Measurements from ENCODE around the gene CD300LB.
A peak's percentile ranks its signal among the peaks of the same experiment; 100 is the strongest.
"Not testable (repeated sequence)": the region's sequence is repeated elsewhere in the genome, so short reads cannot be mapped to it uniquely, and the experiment has no call there.

The CD300LB gene

GRCh38 chr17:74531231-74531761 is at the start of gene CD300LB:
CD300LB (minus strand) TSS chr17:74531475; CDS start chr17:74531350, 125 bp downstream.
- no peak for DNase-seq

- DNase-seq = no peak
These were observed 48.6 kb upstream of the CD300LB start for GRCh38 chr17:74579900-74580299.

- no peak for DNase-seq
These were observed 47.7 kb upstream of the CD300LB start for GRCh38 chr17:74578979-74579378.

- DNase-seq = no peak
These were observed 43.3 kb upstream of the CD300LB start for GRCh38 chr17:74574489-74575142.

GRCh38 chr17:74573635-74574034 is 42.4 kb upstream of the CD300LB start:
- not testable (repeated sequence) for DNase-seq

- DNase-seq = no peak
These were observed 41.9 kb upstream of the CD300LB start for GRCh38 chr17:74573169-74573568.

- no peak for DNase-seq
These were observed 40.5 kb upstream of the CD300LB start for GRCh38 chr17:74571621-74572270.

- DNase-seq = no peak
These were observed 38.0 kb upstream of the CD300LB start for GRCh38 chr17:74569020-74570003.

- no peak for DNase-seq
These were observed 37.0 kb upstream of the CD300LB start for GRCh38 chr17:74568106-74568873.

GRCh38 chr17:74567397-74567796 is 36.1 kb upstream of the CD300LB start, which contains the start of gene CD300H:
CD300H (minus strand) TSS chr17:74567509.
- DNase-seq = no peak

GRCh38 chr17:74566132-74566753 is 35.0 kb upstream of the CD300LB start:
- DNase-seq = peak; percentile 37

- no peak for DNase-seq
These were observed 33.9 kb upstream of the CD300LB start for GRCh38 chr17:74565126-74565525.

GRCh38 chr17:74563358-74563757 is 32.1 kb upstream of the CD300LB start:
- no peak for DNase-seq

- DNase-seq = no peak
These were observed 30.3 kb upstream of the CD300LB start for GRCh38 chr17:74561586-74561985.

- DNase-seq = no peak
These were observed 27.7 kb upstream of the CD300LB start for GRCh38 chr17:74558882-74559519.

GRCh38 chr17:74558402-74558801 is 27.1 kb upstream of the CD300LB start:
- DNase-seq = not testable (repeated sequence)

GRCh38 chr17:74555427-74555940 is 24.2 kb upstream of the CD300LB start:
- DNase-seq = no peak

GRCh38 chr17:74554909-74555308 is 23.6 kb upstream of the CD300LB start:
- no peak for DNase-seq

- no peak for DNase-seq
These were observed 20.8 kb upstream of the CD300LB start for GRCh38 chr17:74552037-74552436.

GRCh38 chr17:74550602-74551001 is 19.3 kb upstream of the CD300LB start:
- DNase-seq = no peak

GRCh38 chr17:74549343-74549742 is 18.1 kb upstream of the CD300LB start:
- DNase-seq = no peak
